Body of pancreas (tissue), 4 donors: ENCODE data around the gene SLC35D2. TPM values are rescaled to one million over a fixed set of nuclear protein-coding genes. Genes with fewer than 3 reads are reported as not detected.

Experiments
- ATAC-seq: fragments of 150-250 bp; one replicate; pipeline ENCODE4 v1.9.1; 2016
- DNase-seq, 4 donors: peaks; one replicate each; pipeline ENCODE4 v3.0.0-alpha.2; 2019
- H3K27ac ChIP-seq, 4 donors: fragments of 200-600 bp; sonication (generic); 1 replicate in 3 of 4; 2 replicates in 1 of 4; pipeline versions ENCODE4 v1.5.1 to v1.6.1; 2016 to 2019; ENCODE audit warnings: mild to moderate bottlenecking in 1 of 4, mixed read lengths in 1 of 4, moderate library complexity in 1 of 4
- H3K27me3 ChIP-seq, 2 donors: fragments of 200-600 bp; sonication (generic); one replicate each; pipeline ENCODE4 v1.6.0; 2016; ENCODE audit warnings: mild to moderate bottlenecking in 1 of 2
- H3K36me3 ChIP-seq, 2 donors: fragments of 200-600 bp; sonication (generic); replicated peaks in 1 of 2; 2 replicates each; pipeline ENCODE4 v1.5.1; 2016; ENCODE audit warnings: low read depth in 2 of 2; ENCODE audit not compliant: insufficient read depth in 1 of 2
- H3K4me1 ChIP-seq: fragments of 200-600 bp; sonication (generic); one replicate; pipeline ENCODE4 v1.6.0; 2016
- H3K4me3 ChIP-seq, 2 donors: fragments of 200-600 bp; sonication (generic); 1 replicate in 1 of 2; 2 replicates in 1 of 2; pipeline ENCODE4 v1.5.1; 2016 to 2019
- H3K9me3 ChIP-seq, 3 donors: fragments of 200-600 bp; sonication (generic); 1 replicate in 2 of 3; 2 replicates in 1 of 3; pipeline ENCODE4 v1.5.1; 2016
- CTCF ChIP-seq, 7 experiments: fragments of 450-650 bp in 4 of 7; fragments of 200-600 bp in 3 of 7; sonication (generic) in 3 of 7; IDR thresholded peaks; one replicate each; pipeline ENCODE4 v1.5.1; 2016 to 2019; ENCODE audit warnings: antibody characterized with exemption in 7 of 7
- POLR2A ChIP-seq, 3 donors: fragments of 450-650 bp; IDR thresholded peaks; one replicate each; pipeline ENCODE4 v1.6.1; 2016; ENCODE audit warnings: antibody characterized with exemption in 3 of 3, mild to moderate bottlenecking in 2 of 3
- WGBS, 2 donors: methylation state at CpG; one replicate each; pipeline ENCODE4 v1.1.5; 2017; 5-methylcytosine and 5-hydroxymethylcytosine counted together
- intact Hi-C: fragments of 100-400 bp; cut with DNase I; formaldehyde crosslinking; loops from one replicate; pipeline ENCODE4 v1.15.1; 2023
- total RNA-seq, 2 donors: library from RNA; depleted of rRNA; stranded (reverse); fragments of >200 nt; gene quantifications; one replicate each; pipeline ENCODE4 v1.1.0, GENCODE V29; 2016

Gene SLC35D2
- total RNA-seq, 2 donors from 2014 or later, result 21.5 to 25.1 TPM

- WGBS, 2 donors, result 76 to 90% methylated on average over 7 of the region's 7 CpGs
- H3K36me3 ChIP-seq, result peaks cover 0 to 3% of the 10 kb centered on the region in 2 donors
- no peak overlapping the region for H3K27ac ChIP-seq
- no peak for ATAC-seq
- no peaks in the 10 kb centered on the region for H3K4me1 ChIP-seq
- intact Hi-C loops, result loop anchor here (10.0 kb wide), 1 partner anchor 343 kb away; no protein-coding TSS in a partner anchor
- no peaks in the 10 kb centered on the region for H3K9me3 ChIP-seq
- no peak for DNase-seq
- TF ChIP-seq POLR2A (IDR thresholded peaks at IDR 0.05) (no peak), CTCF (IDR thresholded peaks at IDR 0.05) (no peak)
- no peaks in the 10 kb centered on the region for H3K27me3 ChIP-seq
- H3K4me3 ChIP-seq, result no peak overlapping the region
These were observed 62.0 kb downstream of the SLC35D2 start for GRCh38 chr9:96321515-96321914.

GRCh38 chr9:96320749-96321280 lies 62.7 kb downstream of the SLC35D2 start:
- Histone ChIP-seq H3K4me3 (no peak overlapping the region), H3K36me3 (peaks cover 0 to 3% of the 10 kb centered on the region in 2 donors), H3K27ac (no peak overlapping the region), H3K9me3 (no peaks in the 10 kb centered on the region), H3K27me3 (no peaks in the 10 kb centered on the region), H3K4me1 (no peaks in the 10 kb centered on the region)
- ATAC-seq, result no peak
- DNase-seq, result no peak
- intact Hi-C loops, result loop anchor here (10.0 kb wide), 1 partner anchor 344 kb away; no protein-coding TSS in a partner anchor
- TF ChIP-seq CTCF (IDR thresholded peaks at IDR 0.05) (no peak), POLR2A (IDR thresholded peaks at IDR 0.05) (no peak)
- 77 to 81% methylated on average over 8 of the region's 8 CpGs for WGBS, 2 donors

GRCh38 chr9:96318921-96319565 lies 64.5 kb downstream of the SLC35D2 start:
- no peak overlapping the region for H3K27ac ChIP-seq
- ATAC-seq (no peak), DNase-seq (no peak)
- no peaks in the 10 kb centered on the region for H3K27me3 ChIP-seq
- no peaks in the 10 kb centered on the region for H3K4me1 ChIP-seq
- H3K36me3 ChIP-seq, result peaks cover 0 to 3% of the 10 kb centered on the region in 2 donors
- H3K9me3 ChIP-seq, result no peaks in the 10 kb centered on the region
- 61 to 90% methylated on average over 6 of the region's 6 CpGs for WGBS, 2 donors
- TF ChIP-seq CTCF (IDR thresholded peaks at IDR 0.05) (no peak), POLR2A (IDR thresholded peaks at IDR 0.05) (no peak)
- H3K4me3 ChIP-seq, result no peak overlapping the region
- intact Hi-C loops, result no loop called here

- H3K36me3 ChIP-seq, result peaks cover 0 to 3% of the 10 kb centered on the region in 2 donors
- peak; percentile 53 to 85 (median 75) for TF ChIP-seq CTCF (IDR thresholded peaks at IDR 0.05)
- TF ChIP-seq POLR2A (IDR thresholded peaks at IDR 0.05), result no peak
- WGBS, 2 donors, result 42 to 61% methylated on average over 9 of the region's 9 CpGs
- no peak overlapping the region for H3K27ac ChIP-seq
- ATAC-seq (peak; percentile 71), DNase-seq (peak; percentile 20 to 67 (median 40))
- no peaks in the 10 kb centered on the region for H3K4me1 ChIP-seq
- intact Hi-C loops, result no loop called here
- no peaks in the 10 kb centered on the region for H3K9me3 ChIP-seq
- H3K4me3 ChIP-seq, result no peak overlapping the region
- no peaks in the 10 kb centered on the region for H3K27me3 ChIP-seq
These were observed 66.1 kb downstream of the SLC35D2 start for GRCh38 chr9:96317335-96317980.
